GM23248 (cell line): ENCODE measurements around the gene SCRN2. TPM values are rescaled to one million over a fixed set of nuclear protein-coding genes. Genes with fewer than 3 reads are reported as not detected.

ENCODE experiments used
- DNase-seq: peaks from one replicate; pipeline ENCODE4 v3.0.0-alpha.2; 2015
- H2AFZ ChIP-seq: fragments of 200-600 bp; sonication (generic); 2 replicates; pipeline ENCODE4 v1.6.1; 2016; ENCODE audit warnings: antibody characterized with exemption
- H3F3A ChIP-seq: fragments of 200-600 bp; sonication (generic); 2 replicates; pipeline ENCODE4 v1.6.1; 2016; ENCODE audit warnings: mild to moderate bottlenecking, antibody characterized with exemption, mixed run types; ENCODE audit not compliant: insufficient read depth
- H3K27ac ChIP-seq: fragments of 200-600 bp; sonication (generic); 2 replicates; pipeline ENCODE4 v1.5.1; 2016; ENCODE audit warnings: mild to moderate bottlenecking
- H3K27me3 ChIP-seq: fragments of 200-600 bp; sonication (generic); replicated peaks from 2 replicates; pipeline ENCODE4 v1.6.1; 2016; ENCODE audit warnings: mild to moderate bottlenecking; ENCODE audit not compliant: insufficient read depth
- H3K36me3 ChIP-seq: fragments of 200-600 bp; sonication (generic); 2 replicates; pipeline ENCODE4 v1.6.1; 2016; ENCODE audit warnings: low read depth, mild to moderate bottlenecking
- H3K4me1 ChIP-seq: fragments of 200-600 bp; sonication (generic); 2 replicates; pipeline ENCODE4 v1.6.1; 2016; ENCODE audit warnings: mild to moderate bottlenecking; ENCODE audit not compliant: insufficient read depth
- H3K4me2 ChIP-seq: fragments of 200-600 bp; sonication (generic); one replicate; pipeline ENCODE4 v1.6.1; 2016; ENCODE audit warnings: mild to moderate bottlenecking; ENCODE audit not compliant: unreplicated experiment
- H3K4me3 ChIP-seq: fragments of 200-600 bp; sonication (generic); 2 replicates; pipeline ENCODE4 v1.5.1; 2016; ENCODE audit warnings: mild to moderate bottlenecking
- H3K79me2 ChIP-seq: fragments of 200-600 bp; sonication (generic); 2 replicates; pipeline ENCODE4 v1.6.1; 2016; ENCODE audit warnings: mild to moderate bottlenecking; ENCODE audit not compliant: insufficient read depth
- H3K9ac ChIP-seq: fragments of 200-600 bp; sonication (generic); 2 replicates; pipeline ENCODE4 v1.6.1; 2016; ENCODE audit warnings: mild to moderate bottlenecking
- H3K9me2 ChIP-seq: fragments of 200-600 bp; sonication (generic); 2 replicates; pipeline ENCODE4 v1.6.1; 2016; ENCODE audit warnings: mixed run types, mild to moderate bottlenecking, moderate library complexity; ENCODE audit not compliant: insufficient read depth
- H3K9me3 ChIP-seq: fragments of 200-600 bp; sonication (generic); one replicate; pipeline ENCODE4 v1.6.1; 2017; ENCODE audit warnings: low read depth
- H4K20me1 ChIP-seq: fragments of 200-600 bp; sonication (generic); 2 replicates; pipeline ENCODE4 v1.6.0; 2016; ENCODE audit not compliant: insufficient read depth
- EZH2 ChIP-seq: fragments of 200-600 bp; sonication (generic); IDR thresholded peaks from 2 replicates; pipeline ENCODE4 v1.6.1; 2018; ENCODE audit warnings: antibody characterized with exemption, mild to moderate bottlenecking; ENCODE audit not compliant: insufficient read depth, poor library complexity, severe bottlenecking
- EZH2phosphoT487 ChIP-seq: fragments of 200-600 bp; sonication (generic); IDR thresholded peaks from 2 replicates; pipeline ENCODE4 v1.6.1; 2018; ENCODE audit warnings: antibody characterized with exemption, moderate library complexity, mild to moderate bottlenecking, low read depth; ENCODE audit not compliant: insufficient read depth
- WGBS, 2 experiments: methylation state at CpG; one replicate each; pipeline ENCODE4 v1.1.6; 2015 to 2017; ENCODE audit warnings: low lambda C conversion rate in 2 of 2, low coverage in 1 of 2; ENCODE audit errors: missing lambda C conversion rate in 2 of 2; 5-methylcytosine and 5-hydroxymethylcytosine counted together
- in situ Hi-C: fragments of 300-500 bp; cut with MboI; formaldehyde crosslinking; loops from 2 replicates; pipeline ENCODE4 v1.15.0; 2020
- polyA plus RNA-seq: library from polyadenylated mRNA; unstranded; fragments of >200 nt; fragmentation: Nextera tagmentation; extraction: Ambion mirVana; gene quantifications from 2 replicates; pipeline ENCODE4 v1.2.1, GENCODE V29; 2016
- total RNA-seq: library from RNA; depleted of rRNA; stranded (reverse); fragments of >200 nt; shearing (Covaris generic); gene quantifications from 2 replicates; pipeline ENCODE4 v1.2.3, GENCODE V29; 2014

Gene SCRN2
- total and polyA plus RNA-seq, 2 experiments from 2014 or later = 39.5 to 41.2 TPM

GRCh38 chr17:47808036-47808829, 32.8 kb downstream of the SCRN2 start:
- Histone ChIP-seq H3K27ac (no peak overlapping the region), H3K36me3 (no peaks in the 10 kb centered on the region), H3K4me3 (no peak overlapping the region), H3K79me2 (no peaks in the 10 kb centered on the region), H2AFZ (no peak overlapping the region), H3K9ac (no peak overlapping the region), H3K27me3 (no peaks in the 10 kb centered on the region; the same call in 1 of the 2 replicates), H3K4me1 (peaks cover 10% of the 10 kb centered on the region), H3F3A (peaks cover 14% of the 10 kb centered on the region; the same call in 1 of the 2 replicates), H3K9me3 (no peaks in the 10 kb centered on the region), H3K9me2 (no peaks in the 10 kb centered on the region), H4K20me1 (no peaks in the 10 kb centered on the region), H3K4me2 (no peak overlapping the region)
- TF ChIP-seq EZH2 = no peak
- no peak for TF ChIP-seq EZH2phosphoT487
- in situ Hi-C loops = no loop called here
- 93 to 94% methylated on average over 13 to 20 of the region's 20 CpGs for WGBS, 2 experiments
- DNase-seq = no peak

- DNase-seq = no peak
- no peak overlapping the region for H3K4me3 ChIP-seq
- in situ Hi-C loops = no loop called here
Observed at GRCh38 chr17:47807421-47807820, 33.7 kb downstream of the SCRN2 start.

GRCh38 chr17:47806913-47807255, 34.2 kb downstream of the SCRN2 start:
- H3K9me2 ChIP-seq = no peaks in the 10 kb centered on the region
- H3K9me3 ChIP-seq = no peaks in the 10 kb centered on the region
- 93 to 94% methylated on average over 9 of the region's 9 CpGs for WGBS, 2 experiments
- no peak overlapping the region for H3K4me2 ChIP-seq
- no peak overlapping the region for H2AFZ ChIP-seq
- H3F3A ChIP-seq = peaks cover 14% of the 10 kb centered on the region; the same call in 1 of the 2 replicates
- in situ Hi-C loops = no loop called here
- H3K4me1 ChIP-seq = peaks cover 10% of the 10 kb centered on the region
- no peaks in the 10 kb centered on the region for H4K20me1 ChIP-seq
- no peaks in the 10 kb centered on the region for H3K79me2 ChIP-seq
- DNase-seq = no peak
- no peak for TF ChIP-seq EZH2phosphoT487
- no peak for TF ChIP-seq EZH2
- no peaks in the 10 kb centered on the region for H3K36me3 ChIP-seq
- no peak overlapping the region for H3K9ac ChIP-seq
- no peak overlapping the region for H3K4me3 ChIP-seq
- H3K27ac ChIP-seq = no peak overlapping the region
- H3K27me3 ChIP-seq = no peaks in the 10 kb centered on the region; the same call in 1 of the 2 replicates

More at GRCh38 chr17:47807421-47807820, 33.7 kb downstream of the SCRN2 start:
- no peak overlapping the region for H3K9ac ChIP-seq
- H3K79me2 ChIP-seq = no peaks in the 10 kb centered on the region
- no peaks in the 10 kb centered on the region for H3K9me2 ChIP-seq
- no peaks in the 10 kb centered on the region; the same call in 1 of the 2 replicates for H3K27me3 ChIP-seq
- peaks cover 14% of the 10 kb centered on the region; the same call in 1 of the 2 replicates for H3F3A ChIP-seq
- no peaks in the 10 kb centered on the region for H3K9me3 ChIP-seq
- no peak overlapping the region for H2AFZ ChIP-seq
- H3K4me1 ChIP-seq = peaks cover 10% of the 10 kb centered on the region
- WGBS, 2 experiments = 95 to 96% methylated on average over 10 of the region's 11 CpGs
- TF ChIP-seq EZH2 (no peak), EZH2phosphoT487 (no peak)
- H3K27ac ChIP-seq = no peak overlapping the region
- H3K4me2 ChIP-seq = no peak overlapping the region
- no peaks in the 10 kb centered on the region for H3K36me3 ChIP-seq
- H4K20me1 ChIP-seq = no peaks in the 10 kb centered on the region

GRCh38 chr17:47806026-47806912, 34.8 kb downstream of the SCRN2 start:
- in situ Hi-C loops = no loop called here
- no peak for DNase-seq
- H3K36me3 ChIP-seq = no peaks in the 10 kb centered on the region

More at GRCh38 chr17:47806026-47806912, 34.8 kb downstream of the SCRN2 start:
- TF ChIP-seq EZH2phosphoT487 = no peak
- no peak for TF ChIP-seq EZH2
- 83% methylated on average over 16 of the region's 16 CpGs for WGBS, 2 experiments
- no peaks in the 10 kb centered on the region for H3K9me2 ChIP-seq
- H3K4me1 ChIP-seq = peaks cover 10% of the 10 kb centered on the region
- no peak overlapping the region for H3K4me3 ChIP-seq
- H4K20me1 ChIP-seq = no peaks in the 10 kb centered on the region
- H3K79me2 ChIP-seq = no peaks in the 10 kb centered on the region
- no peaks in the 10 kb centered on the region; the same call in 1 of the 2 replicates for H3K27me3 ChIP-seq
- no peak overlapping the region for H3K9ac ChIP-seq
- peaks cover 14% of the 10 kb centered on the region; the same call in 1 of the 2 replicates for H3F3A ChIP-seq
- no peak overlapping the region for H3K4me2 ChIP-seq
- H3K27ac ChIP-seq = no peak overlapping the region
- no peak overlapping the region for H2AFZ ChIP-seq
- no peaks in the 10 kb centered on the region for H3K9me3 ChIP-seq
